Tongue (tissue), 2 donors: ENCODE data around the gene GSE1. TPM values are rescaled to one million over a fixed set of nuclear protein-coding genes. Genes with fewer than 3 reads are reported as not detected.

Source experiments
- DNase-seq: peaks from one replicate; pipeline ENCODE4 v3.0.0-alpha.2; 2015
- total RNA-seq: library from RNA; depleted of rRNA; stranded (reverse); fragments of >200 nt; gene quantifications from one replicate; pipeline ENCODE4 v1.2.3, GENCODE V29; 2014

GSE1 gene
- total RNA-seq, 1 donor from 2014 or later = 82.5 TPM

GRCh38 chr16:85707528-85708095 is 94.5 kb downstream of the GSE1 start:
- DNase-seq = no peak

- DNase-seq = no peak
Observed at GRCh38 chr16:85708338-85708737, 95.2 kb downstream of the GSE1 start.

GRCh38 chr16:85709766-85710585 is 96.9 kb downstream of the GSE1 start:
- no peak for DNase-seq

GRCh38 chr16:85710732-85711131 is 97.6 kb downstream of the GSE1 start:
- no peak for DNase-seq

GRCh38 chr16:85711982-85712587 is 99.0 kb downstream of the GSE1 start:
- DNase-seq = no peak

GRCh38 chr16:85712801-85713200 is 99.7 kb downstream of the GSE1 start:
- DNase-seq = no peak

GRCh38 chr16:85715169-85716021 is 102.3 kb downstream of the GSE1 start:
- DNase-seq = peak; percentile 87

- DNase-seq = no peak
Observed at GRCh38 chr16:85716022-85716679, 103.0 kb downstream of the GSE1 start.

GRCh38 chr16:85716680-85717038 is 103.5 kb downstream of the GSE1 start:
- DNase-seq = no peak

GRCh38 chr16:85717393-85718152 is 104.5 kb downstream of the GSE1 start:
- peak; percentile 87 for DNase-seq

GRCh38 chr16:85718153-85718477 is 105.0 kb downstream of the GSE1 start:
- DNase-seq = no peak

- no peak for DNase-seq
Observed at GRCh38 chr16:85718682-85719081, 105.6 kb downstream of the GSE1 start.

GRCh38 chr16:85719605-85720301 is 106.6 kb downstream of the GSE1 start:
- DNase-seq = no peak

GRCh38 chr16:85720302-85720637 is 107.1 kb downstream of the GSE1 start:
- no peak for DNase-seq

- no peak for DNase-seq
Observed at GRCh38 chr16:85722128-85722893, 109.2 kb downstream of the GSE1 start.

GRCh38 chr16:85724126-85724879 is 111.2 kb downstream of the GSE1 start:
- DNase-seq = no peak

GRCh38 chr16:85724936-85725335 is 111.8 kb downstream of the GSE1 start:
- DNase-seq = no peak
